ENCODE measurements around the gene ACAD10.
"Not testable (repeated sequence)": the region's sequence is repeated elsewhere in the genome, so short reads cannot be mapped to it uniquely, and the experiment has no call there.

The ACAD10 gene

GRCh38 chr12:111758120-111758561, 72.3 kb downstream of the ACAD10 start:
- TF ChIP-seq, protein P1, sequence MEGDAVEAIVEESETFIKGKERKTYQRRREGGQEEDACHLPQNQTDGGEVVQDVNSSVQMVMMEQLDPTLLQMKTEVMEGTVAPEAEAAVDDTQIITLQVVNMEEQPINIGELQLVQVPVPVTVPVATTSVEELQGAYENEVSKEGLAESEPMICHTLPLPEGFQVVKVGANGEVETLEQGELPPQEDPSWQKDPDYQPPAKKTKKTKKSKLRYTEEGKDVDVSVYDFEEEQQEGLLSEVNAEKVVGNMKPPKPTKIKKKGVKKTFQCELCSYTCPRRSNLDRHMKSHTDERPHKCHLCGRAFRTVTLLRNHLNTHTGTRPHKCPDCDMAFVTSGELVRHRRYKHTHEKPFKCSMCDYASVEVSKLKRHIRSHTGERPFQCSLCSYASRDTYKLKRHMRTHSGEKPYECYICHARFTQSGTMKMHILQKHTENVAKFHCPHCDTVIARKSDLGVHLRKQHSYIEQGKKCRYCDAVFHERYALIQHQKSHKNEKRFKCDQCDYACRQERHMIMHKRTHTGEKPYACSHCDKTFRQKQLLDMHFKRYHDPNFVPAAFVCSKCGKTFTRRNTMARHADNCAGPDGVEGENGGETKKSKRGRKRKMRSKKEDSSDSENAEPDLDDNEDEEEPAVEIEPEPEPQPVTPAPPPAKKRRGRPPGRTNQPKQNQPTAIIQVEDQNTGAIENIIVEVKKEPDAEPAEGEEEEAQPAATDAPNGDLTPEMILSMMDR (IDR thresholded peaks at IDR 0.05; ENCODE audit: control insufficient read depth, extremely low read depth, insufficient read depth), result no peak
- peak; percentile 91 for DNase-seq (ENCODE audit: low read depth)
- no peak overlapping the region for H3K4me3 ChIP-seq (ENCODE audit: low read depth, low read length)

GRCh38 chr12:111759271-111759670, 73.4 kb downstream of the ACAD10 start:
- no peak for DNase-seq (ENCODE audit: low read depth)
- TF ChIP-seq, protein P1 (IDR thresholded peaks at IDR 0.05; ENCODE audit: control insufficient read depth, extremely low read depth, insufficient read depth), result no peak
- H3K4me3 ChIP-seq (ENCODE audit: low read depth, low read length), result no peak overlapping the region

DNA sequence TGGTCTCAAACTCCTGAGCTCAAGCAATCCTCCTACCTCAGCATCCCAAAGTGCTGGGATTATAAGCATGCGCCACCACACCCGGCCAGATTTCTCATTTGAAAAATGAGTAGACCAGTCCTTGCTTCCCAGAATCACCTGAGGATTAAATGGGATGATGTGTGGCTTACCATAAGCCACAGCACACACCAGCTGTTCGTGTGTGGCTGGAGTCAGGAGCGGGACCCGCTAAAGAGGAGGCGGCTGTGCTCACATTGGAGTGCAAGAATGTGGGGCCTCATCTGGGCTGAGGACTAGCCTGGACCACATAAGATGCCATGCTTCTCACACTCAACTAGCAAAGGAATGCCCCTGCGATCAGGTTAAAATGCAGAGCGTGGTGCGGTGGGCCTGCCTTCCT, 74.1 kb downstream of the ACAD10 start:
- DNase-seq (ENCODE audit: low read depth), result no peak
- TF ChIP-seq, protein P1 (IDR thresholded peaks at IDR 0.05; ENCODE audit: control insufficient read depth, extremely low read depth, insufficient read depth), result no peak
- H3K4me3 ChIP-seq (ENCODE audit: low read depth, low read length), result no peak overlapping the region

- H3K4me3 ChIP-seq (ENCODE audit: low read depth, low read length), result no peak overlapping the region
- TF ChIP-seq, protein P1 (IDR thresholded peaks at IDR 0.05; ENCODE audit: control insufficient read depth, extremely low read depth, insufficient read depth), result no peak
- no peak for DNase-seq (ENCODE audit: low read depth)
Measured at GRCh38 chr12:111761099-111761498, 75.2 kb downstream of the ACAD10 start.

DNA sequence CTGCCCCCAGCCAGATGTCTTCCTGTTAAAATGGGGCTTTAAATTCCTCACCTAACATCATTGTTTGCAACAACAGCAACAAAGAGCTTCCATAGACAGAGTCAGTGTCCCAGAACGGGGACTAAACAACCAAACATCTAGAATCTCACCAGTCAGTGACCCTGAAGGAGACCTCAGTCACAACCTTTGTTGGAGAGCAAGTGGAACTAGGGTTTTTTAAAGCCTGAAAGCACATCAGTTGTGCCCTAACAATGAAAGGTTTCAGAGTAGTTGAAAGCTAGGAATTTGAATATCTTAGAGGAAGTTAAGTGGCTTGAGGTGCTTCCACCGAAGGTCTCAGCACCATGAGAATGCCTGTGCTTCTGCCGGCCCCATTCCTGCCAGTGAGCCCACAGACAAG, 75.9 kb downstream of the ACAD10 start:
- DNase-seq (ENCODE audit: low read depth), result no peak
- TF ChIP-seq, protein P1 (IDR thresholded peaks at IDR 0.05; ENCODE audit: control insufficient read depth, extremely low read depth, insufficient read depth), result no peak
- H3K4me3 ChIP-seq (ENCODE audit: low read depth, low read length), result no peak overlapping the region

GRCh38 chr12:111763552-111763951, 77.7 kb downstream of the ACAD10 start:
- not testable (repeated sequence) for H3K4me3 ChIP-seq (ENCODE audit: low read depth, low read length); DNase-seq (ENCODE audit: low read depth)

DNA sequence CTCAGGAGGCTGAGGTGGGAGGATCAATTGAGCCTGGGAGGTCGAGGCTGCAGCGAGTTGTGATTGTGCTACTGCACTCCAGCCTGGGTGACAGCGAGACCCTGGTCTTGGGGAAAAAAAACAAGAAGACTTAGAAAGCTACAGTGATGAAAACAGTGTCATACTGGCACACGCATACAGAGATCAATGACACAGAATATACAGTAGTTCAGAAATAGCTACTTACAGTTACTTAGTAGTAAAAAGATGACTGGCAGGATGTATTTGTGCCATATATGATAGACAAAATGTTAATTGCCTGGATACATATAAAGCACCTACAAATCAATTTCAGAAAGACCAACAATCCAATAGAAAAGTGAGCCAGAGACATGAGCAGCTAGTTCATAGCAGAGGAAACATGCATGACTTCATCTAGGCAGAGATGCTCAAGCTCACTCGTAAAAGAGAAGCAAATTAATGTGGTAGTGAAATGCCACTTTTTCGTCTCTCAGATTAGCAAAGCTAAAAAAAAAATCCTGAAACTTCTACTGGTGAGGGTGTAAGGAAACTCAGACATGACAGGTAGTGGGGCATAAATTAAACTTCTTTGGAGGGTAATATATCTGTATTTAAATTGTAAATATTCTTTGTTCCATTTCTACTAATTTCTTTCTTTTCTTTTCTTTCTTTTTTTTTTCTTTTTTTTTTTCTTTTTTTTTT, 78.4 kb downstream of the ACAD10 start:
- H3K4me3 ChIP-seq (ENCODE audit: low read depth, low read length), result no peak overlapping the region
- DNase-seq (ENCODE audit: low read depth), result no peak
- TF ChIP-seq, protein P1 (IDR thresholded peaks at IDR 0.05; ENCODE audit: control insufficient read depth, extremely low read depth, insufficient read depth), result no peak
